NCI-H1417 (cell line): ENCODE data around the gene IGFBP1.
"Not testable (repeated sequence)": the region's sequence is repeated elsewhere in the genome, so short reads cannot be mapped to it uniquely, and the experiment has no call there.

Experiments used
- DNase-seq, 3 experiments: peaks; one replicate each; lab custom pipeline; 2025; lab: John Stamatoyannopoulos, UW

IGFBP1 gene

GRCh38 chr7:45937862-45938261 is 49.6 kb downstream of the IGFBP1 start:
- no peak for DNase-seq

GRCh38 chr7:45938626-45939302 is 50.5 kb downstream of the IGFBP1 start:
- DNase-seq: peak in 1 of 3 experiments; percentile 15

GRCh38 chr7:45939574-45939973 is 51.3 kb downstream of the IGFBP1 start:
- no peak for DNase-seq

GRCh38 chr7:45940237-45940781 is 52.0 kb downstream of the IGFBP1 start:
- DNase-seq: not testable (repeated sequence)

GRCh38 chr7:45940939-45941338 is 52.7 kb downstream of the IGFBP1 start:
- no peak for DNase-seq
